WI38 (cell line): ENCODE results near the gene ETV6.

Experiments used
- H3K4me3 ChIP-seq: 2 replicates; pipeline ENCODE4 v1.5.1; 2011; ENCODE audit warnings: low read depth, mild to moderate bottlenecking, control low read depth, low read length
- TF ChIP-seq, protein P1 (sequence below): IDR thresholded peaks from 2 replicates; pipeline ENCODE4 v1.5.1; 2012; ENCODE audit warnings: low read depth, mild to moderate bottlenecking, control low read depth, low read length

ETV6 gene

DNA sequence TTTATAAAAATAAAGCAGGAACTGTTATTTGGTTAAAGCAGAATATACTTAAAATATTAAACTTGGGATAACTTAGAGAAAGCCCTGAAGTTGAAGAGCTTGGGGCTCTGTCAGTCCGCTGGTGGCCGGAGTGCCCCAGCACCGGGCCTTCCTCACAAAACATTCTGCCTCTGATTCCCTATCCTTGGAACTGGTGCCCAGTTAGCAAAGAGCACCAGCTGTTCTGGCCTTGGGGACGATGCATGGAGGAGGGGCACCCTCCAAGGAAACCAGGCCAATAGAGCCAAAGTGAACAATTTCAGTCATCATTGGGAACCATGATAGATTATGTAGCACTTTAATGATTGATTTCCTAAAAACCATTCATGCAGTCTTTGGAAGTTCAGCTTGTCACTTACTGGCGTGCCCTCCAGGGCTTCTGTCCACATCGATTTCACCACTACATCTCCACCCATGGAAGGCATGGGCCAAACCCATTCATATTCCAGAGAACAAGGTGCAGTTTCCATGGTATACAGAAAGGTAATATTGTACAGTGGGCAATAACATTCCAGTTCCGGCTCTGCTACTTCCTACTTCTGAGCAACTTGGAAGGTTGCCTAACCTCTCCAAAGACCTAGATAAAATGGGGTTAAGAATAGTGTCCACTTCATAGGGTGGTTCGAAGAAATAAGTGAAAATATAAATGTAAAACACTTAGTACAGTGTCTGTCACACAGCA is 145.9 kb downstream of the ETV6 start:
- TF ChIP-seq, protein P1, sequence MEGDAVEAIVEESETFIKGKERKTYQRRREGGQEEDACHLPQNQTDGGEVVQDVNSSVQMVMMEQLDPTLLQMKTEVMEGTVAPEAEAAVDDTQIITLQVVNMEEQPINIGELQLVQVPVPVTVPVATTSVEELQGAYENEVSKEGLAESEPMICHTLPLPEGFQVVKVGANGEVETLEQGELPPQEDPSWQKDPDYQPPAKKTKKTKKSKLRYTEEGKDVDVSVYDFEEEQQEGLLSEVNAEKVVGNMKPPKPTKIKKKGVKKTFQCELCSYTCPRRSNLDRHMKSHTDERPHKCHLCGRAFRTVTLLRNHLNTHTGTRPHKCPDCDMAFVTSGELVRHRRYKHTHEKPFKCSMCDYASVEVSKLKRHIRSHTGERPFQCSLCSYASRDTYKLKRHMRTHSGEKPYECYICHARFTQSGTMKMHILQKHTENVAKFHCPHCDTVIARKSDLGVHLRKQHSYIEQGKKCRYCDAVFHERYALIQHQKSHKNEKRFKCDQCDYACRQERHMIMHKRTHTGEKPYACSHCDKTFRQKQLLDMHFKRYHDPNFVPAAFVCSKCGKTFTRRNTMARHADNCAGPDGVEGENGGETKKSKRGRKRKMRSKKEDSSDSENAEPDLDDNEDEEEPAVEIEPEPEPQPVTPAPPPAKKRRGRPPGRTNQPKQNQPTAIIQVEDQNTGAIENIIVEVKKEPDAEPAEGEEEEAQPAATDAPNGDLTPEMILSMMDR, result no peak
- H3K4me3 ChIP-seq, result no peak overlapping the region

DNA sequence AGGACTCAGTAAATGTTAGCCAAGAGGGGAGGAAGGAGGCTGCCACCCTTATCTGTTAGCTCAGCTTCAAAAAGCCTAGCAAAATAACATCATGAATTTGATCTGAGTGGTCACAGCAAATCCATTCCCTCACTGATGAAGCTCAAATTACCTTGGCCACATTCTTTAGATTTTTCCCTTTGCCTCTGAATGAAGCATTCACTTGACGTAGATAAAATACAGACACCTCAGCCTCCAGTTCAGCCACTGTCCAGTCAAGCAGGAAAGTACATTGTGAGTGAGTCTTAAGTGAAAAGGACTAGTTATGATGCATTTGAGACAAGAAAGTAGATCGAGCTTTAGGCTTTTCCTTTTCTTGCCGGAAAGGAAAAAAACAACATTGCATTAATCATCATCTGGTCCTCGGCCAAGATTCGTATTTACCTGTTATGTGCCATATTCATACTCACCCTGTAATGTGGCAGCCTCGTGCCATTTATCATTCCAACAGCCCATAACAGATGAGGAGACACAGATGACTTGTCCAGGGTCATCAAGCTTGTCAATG is 146.5 kb downstream of the ETV6 start:
- H3K4me3 ChIP-seq, result no peak overlapping the region
- TF ChIP-seq, protein P1, result no peak

DNA sequence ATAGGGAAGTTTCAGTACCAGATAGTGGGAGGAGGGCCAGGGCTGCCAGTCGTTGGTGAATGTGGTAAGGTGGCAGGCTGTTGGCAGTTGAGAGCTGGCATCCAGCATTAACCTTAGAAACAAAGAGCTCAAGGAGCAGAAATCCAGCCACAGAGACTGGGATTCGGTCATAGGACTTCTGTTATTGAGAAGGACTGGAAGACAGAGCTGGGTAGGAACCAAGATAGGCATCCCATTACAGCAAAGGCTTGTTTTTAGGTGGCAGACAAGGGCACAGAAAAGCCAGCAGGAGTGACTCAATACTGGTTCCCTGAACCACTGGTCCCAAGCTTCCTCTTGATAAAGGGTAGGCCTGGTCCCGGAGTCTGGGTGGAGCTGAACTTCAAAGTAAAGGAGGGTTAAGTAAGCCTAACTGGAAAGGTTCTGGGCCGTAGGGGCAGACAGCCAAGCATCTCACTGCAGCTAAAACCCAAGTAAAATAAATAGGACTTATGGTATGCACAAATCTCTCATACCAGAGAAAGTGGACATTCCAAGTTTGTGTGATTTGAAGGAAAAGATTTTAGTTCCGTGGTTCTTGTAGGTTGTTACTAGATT is 147.9 kb downstream of the ETV6 start:
- no peak overlapping the region for H3K4me3 ChIP-seq
- TF ChIP-seq, protein P1, result no peak

DNA sequence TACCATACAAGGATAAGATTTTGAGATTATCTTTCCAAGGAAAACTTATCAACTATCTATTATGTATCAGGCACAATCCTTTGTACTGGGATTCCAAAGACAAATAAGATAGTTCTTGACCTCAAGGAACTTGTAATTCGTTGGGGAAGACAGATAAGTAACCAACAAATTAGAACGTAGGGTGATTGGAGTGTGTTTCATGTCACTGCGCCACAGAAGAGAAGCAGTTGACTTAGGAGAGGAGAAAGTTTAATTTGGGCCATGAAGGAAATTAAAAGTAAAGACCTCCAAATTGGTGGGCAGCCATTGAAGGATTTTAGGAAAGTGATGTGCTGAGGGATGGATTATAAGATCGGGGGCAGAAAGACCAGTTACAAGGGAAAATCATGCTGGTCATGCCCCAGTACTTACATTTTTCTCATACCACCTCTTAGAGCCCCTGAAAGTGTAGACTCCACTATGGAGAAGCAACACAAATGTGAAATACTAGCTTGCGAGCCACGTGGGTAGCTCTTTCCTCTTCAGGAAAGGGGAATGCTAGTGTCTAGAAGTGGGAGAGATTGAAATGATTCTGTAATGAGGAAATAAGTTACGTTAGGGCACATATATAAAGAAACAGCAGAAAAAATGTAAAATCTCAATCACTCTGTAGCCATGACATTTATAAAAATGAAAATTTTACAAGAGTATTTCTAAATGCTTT is 148.7 kb downstream of the ETV6 start:
- TF ChIP-seq, protein P1, result no peak
- H3K4me3 ChIP-seq, result no peak overlapping the region

DNA sequence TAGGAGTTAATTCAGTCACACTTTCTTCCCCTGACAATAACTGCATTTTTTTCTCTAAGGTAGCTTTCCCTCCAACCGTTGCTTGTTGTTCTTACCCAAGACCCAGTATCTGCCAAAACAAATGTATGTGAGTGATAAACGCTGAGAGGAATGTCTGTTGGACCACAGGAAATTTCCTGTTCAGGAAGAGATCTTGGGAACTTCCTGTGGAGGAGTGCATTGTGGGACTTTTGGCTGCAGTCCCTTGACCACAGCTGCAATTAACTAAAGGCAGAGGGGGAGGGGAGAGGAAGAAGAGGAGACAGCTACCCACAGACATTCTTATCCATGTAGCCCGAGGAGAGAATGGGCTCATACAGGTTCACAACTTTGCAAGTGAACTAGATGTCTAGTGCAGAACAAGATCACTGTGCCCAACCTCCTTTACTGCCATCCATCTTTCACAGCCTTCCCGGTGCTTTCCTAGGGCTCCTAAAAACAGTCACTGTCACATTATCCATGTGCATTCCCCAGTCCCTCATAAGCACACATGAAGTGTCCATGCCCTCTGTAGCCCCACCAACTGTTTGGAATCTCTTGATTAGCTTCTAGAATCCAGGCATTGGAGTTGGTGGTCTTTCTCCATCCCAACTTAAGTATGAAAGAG is 149.5 kb downstream of the ETV6 start:
- H3K4me3 ChIP-seq, result no peak overlapping the region
- TF ChIP-seq, protein P1, result no peak

DNA sequence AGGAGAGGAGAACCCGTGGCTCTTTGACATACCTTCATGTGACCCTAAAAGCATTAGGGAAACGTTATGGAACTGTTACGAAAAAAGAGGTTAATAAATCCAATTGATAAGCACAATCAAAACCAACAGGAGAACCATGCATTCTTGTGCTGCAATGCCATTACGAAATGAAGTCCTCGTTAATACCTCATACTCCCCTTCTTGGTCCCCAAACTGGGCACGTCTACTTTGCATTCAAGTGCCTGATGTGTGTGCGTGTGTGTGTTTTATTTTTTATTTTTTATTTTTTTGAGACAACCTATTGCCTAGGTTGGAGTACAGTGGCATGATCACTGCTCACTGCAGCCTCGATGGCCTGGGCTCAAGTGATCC is 150.0 kb downstream of the ETV6 start:
- no peak overlapping the region for H3K4me3 ChIP-seq
- TF ChIP-seq, protein P1, result no peak
